ENCODE measurements around the gene KRT82. TPM values are rescaled to one million over a fixed set of nuclear protein-coding genes. Genes with fewer than 3 reads are reported as not detected.

The KRT82 gene
- total and polyA plus RNA-seq, 2 experiments from 2014 or later = not detected

DNA sequence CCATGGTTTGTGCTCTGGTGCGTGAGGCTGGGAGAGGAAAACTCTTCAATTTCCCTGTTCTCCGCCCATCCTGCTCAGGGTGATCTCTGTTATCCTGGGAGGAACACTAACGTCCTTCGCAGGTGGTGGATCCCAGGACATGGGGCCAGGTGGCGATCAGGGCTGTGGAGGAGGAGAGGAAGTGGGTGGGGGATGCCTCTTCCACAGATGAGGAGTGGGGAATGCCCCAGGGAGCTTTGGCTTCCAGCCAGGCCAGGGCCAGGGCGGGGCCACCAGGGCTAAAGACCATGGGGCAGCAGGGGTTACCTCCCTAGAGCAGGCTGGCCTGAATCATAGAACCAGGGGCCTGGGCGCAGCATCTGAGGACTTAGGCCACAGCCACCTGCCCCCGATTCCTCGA, 31.4 kb upstream of the KRT82 start:
- H3K36me3 ChIP-seq = no peaks in the 10 kb centered on the region
- DNase-seq (ENCODE audit: low read depth in 1 of 2, low spot score in 1 of 2) = no peak
- H3K9me3 ChIP-seq (ENCODE audit: low read depth) = no peaks in the 10 kb centered on the region
- no peak overlapping the region for H3K4me3 ChIP-seq
- peaks cover 5% of the 10 kb centered on the region for H3K27me3 ChIP-seq
- H3K4me1 ChIP-seq (ENCODE audit: low read depth) = peaks cover 15% of the 10 kb centered on the region
- H3K27ac ChIP-seq = no peak overlapping the region
- TF ChIP-seq, protein P1, sequence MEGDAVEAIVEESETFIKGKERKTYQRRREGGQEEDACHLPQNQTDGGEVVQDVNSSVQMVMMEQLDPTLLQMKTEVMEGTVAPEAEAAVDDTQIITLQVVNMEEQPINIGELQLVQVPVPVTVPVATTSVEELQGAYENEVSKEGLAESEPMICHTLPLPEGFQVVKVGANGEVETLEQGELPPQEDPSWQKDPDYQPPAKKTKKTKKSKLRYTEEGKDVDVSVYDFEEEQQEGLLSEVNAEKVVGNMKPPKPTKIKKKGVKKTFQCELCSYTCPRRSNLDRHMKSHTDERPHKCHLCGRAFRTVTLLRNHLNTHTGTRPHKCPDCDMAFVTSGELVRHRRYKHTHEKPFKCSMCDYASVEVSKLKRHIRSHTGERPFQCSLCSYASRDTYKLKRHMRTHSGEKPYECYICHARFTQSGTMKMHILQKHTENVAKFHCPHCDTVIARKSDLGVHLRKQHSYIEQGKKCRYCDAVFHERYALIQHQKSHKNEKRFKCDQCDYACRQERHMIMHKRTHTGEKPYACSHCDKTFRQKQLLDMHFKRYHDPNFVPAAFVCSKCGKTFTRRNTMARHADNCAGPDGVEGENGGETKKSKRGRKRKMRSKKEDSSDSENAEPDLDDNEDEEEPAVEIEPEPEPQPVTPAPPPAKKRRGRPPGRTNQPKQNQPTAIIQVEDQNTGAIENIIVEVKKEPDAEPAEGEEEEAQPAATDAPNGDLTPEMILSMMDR (IDR thresholded peaks at IDR 0.05; ENCODE audit: low read depth, low read length) = no peak

DNA sequence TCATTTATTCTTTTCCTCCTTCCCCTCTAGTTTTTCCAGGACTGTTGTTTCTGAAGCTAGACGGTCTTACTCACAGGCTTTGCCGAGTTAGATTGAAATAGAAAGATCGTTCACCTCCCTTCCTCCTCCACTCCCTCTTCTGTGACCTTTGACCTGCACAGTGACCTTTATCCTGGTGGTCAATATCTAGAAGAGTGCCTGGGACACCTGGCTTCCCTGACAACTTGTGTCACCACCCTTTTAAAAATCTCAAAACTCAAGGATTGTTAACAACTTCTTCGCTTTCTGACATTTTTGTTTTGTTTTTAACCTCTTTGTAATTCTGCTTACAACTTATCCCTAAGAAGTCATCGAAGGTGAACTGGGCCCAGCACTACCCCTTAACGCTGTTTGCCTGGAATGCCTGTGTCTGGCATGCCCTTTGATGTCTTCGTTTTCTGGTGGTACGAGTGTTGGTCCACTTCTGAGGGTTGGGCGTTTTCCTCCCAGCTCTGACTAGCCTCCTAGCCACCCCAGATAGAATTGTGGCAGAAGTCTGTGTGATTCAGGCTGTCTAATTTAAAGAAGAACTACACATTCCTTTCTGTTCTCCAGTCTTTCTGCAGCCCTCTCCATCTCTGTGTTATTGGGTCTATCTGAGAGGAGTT, 30.8 kb upstream of the KRT82 start:
- TF ChIP-seq, protein P1 (IDR thresholded peaks at IDR 0.05; ENCODE audit: low read depth, low read length) = no peak
- peaks cover 11% of the 10 kb centered on the region for H3K27me3 ChIP-seq
- H3K4me3 ChIP-seq = no peak overlapping the region
- H3K27ac ChIP-seq = peak overlapping the region; percentile 69
- no peak for DNase-seq (ENCODE audit: low read depth in 1 of 2, low spot score in 1 of 2)
- no peaks in the 10 kb centered on the region for H3K9me3 ChIP-seq (ENCODE audit: low read depth)
- peaks cover 15% of the 10 kb centered on the region for H3K4me1 ChIP-seq (ENCODE audit: low read depth)
- H3K36me3 ChIP-seq = no peaks in the 10 kb centered on the region

DNA sequence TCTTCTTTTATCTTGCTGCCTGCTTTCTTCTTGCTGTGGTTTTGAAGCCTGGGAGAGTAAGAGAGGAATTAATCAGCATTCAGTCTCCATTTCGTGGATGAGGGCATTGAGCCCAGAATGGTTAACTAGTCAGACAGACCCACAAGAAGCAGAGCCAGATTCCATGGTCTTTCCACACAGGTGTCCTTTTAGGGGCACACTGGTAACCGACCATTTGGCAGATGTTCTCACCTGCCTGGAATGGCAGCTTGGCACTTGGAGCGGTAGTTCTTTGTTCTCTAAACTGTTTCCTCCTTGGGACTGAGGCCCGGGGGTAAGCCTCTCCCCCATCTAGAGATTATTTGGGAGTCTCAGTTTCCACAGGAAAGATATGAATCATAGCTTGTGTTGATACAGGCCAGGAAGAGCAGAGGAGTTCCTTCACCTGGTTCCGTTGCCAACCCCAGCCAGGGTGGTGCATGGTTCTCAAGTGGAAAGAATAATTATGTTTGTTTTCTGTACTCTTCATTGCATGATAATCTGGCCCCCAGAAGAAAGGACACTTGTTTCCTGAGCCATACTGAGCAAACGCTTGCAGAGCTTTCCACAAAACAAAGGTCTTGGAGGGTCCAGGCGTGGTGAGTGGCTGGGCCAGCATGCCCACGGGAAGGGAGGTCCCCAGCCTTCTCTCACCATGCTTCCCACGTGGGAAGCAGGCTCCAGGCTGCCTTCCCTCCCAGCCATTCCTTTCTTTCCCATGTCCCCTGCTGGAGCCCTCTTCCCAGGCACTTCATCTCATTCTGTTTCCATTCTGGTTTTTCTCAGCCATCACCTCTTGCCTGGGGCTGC, 30.1 kb upstream of the KRT82 start:
- TF ChIP-seq, protein P1 (IDR thresholded peaks at IDR 0.05; ENCODE audit: low read depth, low read length) = no peak
- peak; percentile 62 to 83 for DNase-seq (ENCODE audit: low read depth in 1 of 2, low spot score in 1 of 2)
- Histone ChIP-seq H3K4me1 (ENCODE audit: low read depth) (peaks cover 11% of the 10 kb centered on the region), H3K27me3 (peaks cover 16% of the 10 kb centered on the region), H3K4me3 (no peak overlapping the region), H3K9me3 (ENCODE audit: low read depth) (no peaks in the 10 kb centered on the region), H3K36me3 (no peaks in the 10 kb centered on the region), H3K27ac (peak overlapping the region; percentile 69)

DNA sequence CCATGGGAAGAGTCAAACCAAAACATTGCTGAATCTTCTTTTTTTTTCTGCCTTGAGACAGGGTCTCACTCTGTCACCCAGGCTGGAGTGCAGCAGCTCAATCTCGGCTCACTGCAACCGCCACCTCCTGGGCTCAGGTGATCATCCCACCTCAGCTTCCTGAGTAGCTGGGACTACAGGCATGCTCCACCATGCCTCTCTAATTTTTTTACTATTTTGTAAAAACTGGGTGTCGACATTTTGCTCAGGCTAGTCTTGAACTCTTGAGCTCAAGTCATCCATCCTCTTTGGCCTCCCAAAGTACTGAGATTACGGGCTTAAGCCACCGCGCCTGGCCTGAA, 29.5 kb upstream of the KRT82 start:
- H3K4me3 ChIP-seq = no peak overlapping the region
- H3K36me3 ChIP-seq = no peaks in the 10 kb centered on the region
- H3K9me3 ChIP-seq (ENCODE audit: low read depth) = no peaks in the 10 kb centered on the region
- TF ChIP-seq, protein P1 (IDR thresholded peaks at IDR 0.05; ENCODE audit: low read depth, low read length) = no peak
- peaks cover 9% of the 10 kb centered on the region for H3K4me1 ChIP-seq (ENCODE audit: low read depth)
- no peak overlapping the region for H3K27ac ChIP-seq
- DNase-seq (ENCODE audit: low read depth in 1 of 2, low spot score in 1 of 2) = no peak
- H3K27me3 ChIP-seq = peaks cover 22% of the 10 kb centered on the region

DNA sequence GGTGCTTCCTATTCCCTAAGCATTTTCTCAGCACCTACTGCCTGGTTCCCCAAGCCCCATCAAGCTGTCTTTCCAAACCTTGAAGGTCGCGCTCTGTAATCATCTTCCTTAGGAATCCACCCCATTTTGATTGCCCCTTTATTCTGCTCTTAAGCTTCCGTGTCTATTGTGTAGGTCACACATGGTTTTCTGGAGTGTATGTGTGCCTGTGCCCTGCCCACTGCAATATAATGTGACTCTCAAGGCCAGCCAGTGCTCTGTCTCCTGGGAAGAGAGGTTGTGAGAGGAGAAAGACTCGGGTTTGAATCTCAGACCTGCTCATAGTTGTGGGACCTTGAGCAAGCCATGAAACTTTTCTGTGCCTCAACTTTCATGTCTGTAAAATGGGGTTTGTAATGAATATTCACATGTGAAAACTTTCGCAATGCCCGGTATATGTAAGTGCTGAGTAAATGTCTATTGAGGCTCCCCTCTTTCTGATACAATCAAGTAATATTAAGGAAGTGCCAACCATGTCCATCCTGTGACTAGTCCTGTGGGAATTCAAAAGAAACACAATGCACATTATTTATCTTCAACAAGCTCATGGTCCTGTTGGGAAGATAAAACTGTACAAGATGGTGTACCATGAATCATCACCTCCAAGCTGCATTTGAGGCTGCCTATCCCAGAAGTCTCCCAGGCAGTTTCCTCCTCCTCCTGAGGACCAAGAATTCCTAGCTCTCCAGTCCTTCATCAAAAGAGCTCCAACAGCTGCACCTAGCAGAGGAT, 28.8 kb upstream of the KRT82 start:
- no peak overlapping the region for H3K27ac ChIP-seq
- TF ChIP-seq, protein P1 (IDR thresholded peaks at IDR 0.05; ENCODE audit: low read depth, low read length) = no peak

More for the DNA sequence above, 28.8 kb upstream of the KRT82 start:
- Histone ChIP-seq H3K36me3 (no peaks in the 10 kb centered on the region), H3K27me3 (peaks cover 29% of the 10 kb centered on the region), H3K9me3 (ENCODE audit: low read depth) (no peaks in the 10 kb centered on the region), H3K4me1 (ENCODE audit: low read depth) (peaks cover 9% of the 10 kb centered on the region), H3K4me3 (no peak overlapping the region)
- DNase-seq (ENCODE audit: low read depth in 1 of 2, low spot score in 1 of 2) = no peak
